Cardiac fibroblast (primary cell): Measurements from ENCODE around the gene ZYG11A.

ENCODE experiments used
- DNase-seq, 2 donors: peaks; one replicate each; pipeline versions ENCODE4 v3.0.0 to v3.0.0-alpha.2; 2010; ENCODE audit warnings: low read depth in 2 of 2
- H3K4me3 ChIP-seq, 2 donors: replicated peaks in 1 of 2; 1 replicate in 1 of 2; 2 replicates in 1 of 2; pipeline ENCODE4 v1.5.1; 2011; ENCODE audit warnings: low read depth in 2 of 2, low read length in 2 of 2, mild to moderate bottlenecking in 2 of 2, moderate library complexity in 1 of 2
- TF ChIP-seq, protein P1 (sequence below): IDR thresholded peaks from one replicate; pipeline ENCODE4 v1.5.1; 2011; ENCODE audit warnings: low read depth, mild to moderate bottlenecking, low read length, inconsistent platforms

The ZYG11A gene

GRCh38 chr1:52916241-52916975 lies 73.8 kb downstream of the ZYG11A start:
- TF ChIP-seq, protein P1, sequence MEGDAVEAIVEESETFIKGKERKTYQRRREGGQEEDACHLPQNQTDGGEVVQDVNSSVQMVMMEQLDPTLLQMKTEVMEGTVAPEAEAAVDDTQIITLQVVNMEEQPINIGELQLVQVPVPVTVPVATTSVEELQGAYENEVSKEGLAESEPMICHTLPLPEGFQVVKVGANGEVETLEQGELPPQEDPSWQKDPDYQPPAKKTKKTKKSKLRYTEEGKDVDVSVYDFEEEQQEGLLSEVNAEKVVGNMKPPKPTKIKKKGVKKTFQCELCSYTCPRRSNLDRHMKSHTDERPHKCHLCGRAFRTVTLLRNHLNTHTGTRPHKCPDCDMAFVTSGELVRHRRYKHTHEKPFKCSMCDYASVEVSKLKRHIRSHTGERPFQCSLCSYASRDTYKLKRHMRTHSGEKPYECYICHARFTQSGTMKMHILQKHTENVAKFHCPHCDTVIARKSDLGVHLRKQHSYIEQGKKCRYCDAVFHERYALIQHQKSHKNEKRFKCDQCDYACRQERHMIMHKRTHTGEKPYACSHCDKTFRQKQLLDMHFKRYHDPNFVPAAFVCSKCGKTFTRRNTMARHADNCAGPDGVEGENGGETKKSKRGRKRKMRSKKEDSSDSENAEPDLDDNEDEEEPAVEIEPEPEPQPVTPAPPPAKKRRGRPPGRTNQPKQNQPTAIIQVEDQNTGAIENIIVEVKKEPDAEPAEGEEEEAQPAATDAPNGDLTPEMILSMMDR, result no peak
- DNase-seq, result no peak
- H3K4me3 ChIP-seq, result no peak overlapping the region

GRCh38 chr1:52917156-52917555 lies 74.6 kb downstream of the ZYG11A start:
- no peak overlapping the region for H3K4me3 ChIP-seq
- DNase-seq, result peak in 1 of 2 donors; percentile 26
- TF ChIP-seq, protein P1, result no peak

- H3K4me3 ChIP-seq, result no peak overlapping the region
- no peak for DNase-seq
- TF ChIP-seq, protein P1, result no peak
Measured at GRCh38 chr1:52917581-52917980, 75.0 kb downstream of the ZYG11A start.

- no peak for DNase-seq
- TF ChIP-seq, protein P1, result no peak
Measured at GRCh38 chr1:52918201-52918600, 75.6 kb downstream of the ZYG11A start.

DNA sequence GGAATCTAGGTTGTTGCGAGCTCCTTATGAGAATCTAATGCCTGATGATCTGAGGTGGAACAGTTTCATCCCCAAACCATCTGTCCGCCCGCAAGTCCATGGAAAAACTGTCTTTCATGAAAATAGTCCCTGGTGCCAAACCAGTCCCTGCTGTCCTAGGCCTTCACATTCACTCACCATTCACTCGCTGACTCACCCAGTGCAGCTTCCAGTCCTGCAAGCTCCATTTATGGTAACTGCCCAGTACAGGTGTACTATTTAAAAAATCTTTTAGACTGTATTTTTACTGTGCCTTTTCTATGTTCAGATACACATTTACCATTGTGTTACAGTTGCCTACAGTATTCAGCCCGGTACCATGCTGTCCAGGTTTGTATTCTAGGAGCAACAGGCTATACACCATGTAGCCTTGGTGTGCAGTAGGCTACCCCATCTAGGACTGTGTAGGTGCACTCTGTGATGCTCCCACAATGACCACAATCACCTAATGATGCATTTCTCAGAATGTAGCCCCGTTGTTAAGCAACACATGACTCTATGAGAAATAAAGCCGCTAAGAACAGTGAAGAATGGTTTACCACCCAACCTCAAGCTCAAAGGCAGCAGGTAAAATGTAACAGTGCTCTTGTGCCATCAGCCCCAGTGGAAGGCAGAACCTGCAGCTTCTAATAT lies 76.6 kb downstream of the ZYG11A start:
- TF ChIP-seq, protein P1, result no peak
- DNase-seq, result no peak
- H3K4me3 ChIP-seq, result no peak overlapping the region

More at GRCh38 chr1:52918201-52918600, 75.6 kb downstream of the ZYG11A start:
- no peak overlapping the region for H3K4me3 ChIP-seq

GRCh38 chr1:52919723-52920483 lies 77.3 kb downstream of the ZYG11A start:
- no peak overlapping the region for H3K4me3 ChIP-seq
- TF ChIP-seq, protein P1, result no peak
- no peak for DNase-seq
